AG04450 (cell line): ENCODE data around the gene IQCE. TPM values are rescaled to one million over a fixed set of nuclear protein-coding genes. Genes with fewer than 3 reads are reported as not detected.

Source experiments
- CTCF ChIA-PET: fragments of 300-600, 350-600 bp; formaldehyde crosslinking; extraction: SDS; loops from one replicate; lab custom pipeline; 2022; ENCODE audit warnings: antibody characterized with exemption, inconsistent platforms; lab: Charles Lee
- POLR2A ChIA-PET: fragments of 350-600 bp; formaldehyde crosslinking; extraction: SDS; loops from one replicate; lab custom pipeline; 2021; ENCODE audit warnings: antibody characterized with exemption, inconsistent platforms; lab: Yijun Ruan, JAX
- DNase-seq: peaks from one replicate; pipeline ENCODE4 v3.0.0-alpha.2; 2011; ENCODE audit warnings: low read depth, low spot score
- H3K27ac ChIP-seq: one replicate; pipeline ENCODE4 v1.5.1; 2012; ENCODE audit warnings: low read depth, low read length, control low read depth
- H3K27me3 ChIP-seq: one replicate; pipeline ENCODE4 v1.6.0; 2012; ENCODE audit warnings: low read length; ENCODE audit not compliant: control insufficient read depth, insufficient read depth
- H3K4me3 ChIP-seq: 2 replicates; pipeline ENCODE4 v1.5.1; 2011; ENCODE audit warnings: mild to moderate bottlenecking, low read depth, low read length, control low read depth
- H3K9me3 ChIP-seq: 2 replicates; pipeline ENCODE4 v1.5.1; 2012; ENCODE audit warnings: low read length; ENCODE audit not compliant: control insufficient read depth, insufficient read depth
- polyA plus RNA-seq: library from polyadenylated mRNA; depleted of rRNA; stranded (reverse); fragments of >200 nt; gene quantifications from 2 replicates; pipeline ENCODE4 v1.2.3, GENCODE V29; 2011
- TF ChIP-seq, protein P1 (sequence below): IDR thresholded peaks from 2 replicates; pipeline ENCODE4 v1.5.1; 2011; ENCODE audit warnings: low read depth, low read length, control low read depth, inconsistent platforms

Gene IQCE
- polyA plus RNA-seq, 1 experiment: 6.8 TPM

DNA sequence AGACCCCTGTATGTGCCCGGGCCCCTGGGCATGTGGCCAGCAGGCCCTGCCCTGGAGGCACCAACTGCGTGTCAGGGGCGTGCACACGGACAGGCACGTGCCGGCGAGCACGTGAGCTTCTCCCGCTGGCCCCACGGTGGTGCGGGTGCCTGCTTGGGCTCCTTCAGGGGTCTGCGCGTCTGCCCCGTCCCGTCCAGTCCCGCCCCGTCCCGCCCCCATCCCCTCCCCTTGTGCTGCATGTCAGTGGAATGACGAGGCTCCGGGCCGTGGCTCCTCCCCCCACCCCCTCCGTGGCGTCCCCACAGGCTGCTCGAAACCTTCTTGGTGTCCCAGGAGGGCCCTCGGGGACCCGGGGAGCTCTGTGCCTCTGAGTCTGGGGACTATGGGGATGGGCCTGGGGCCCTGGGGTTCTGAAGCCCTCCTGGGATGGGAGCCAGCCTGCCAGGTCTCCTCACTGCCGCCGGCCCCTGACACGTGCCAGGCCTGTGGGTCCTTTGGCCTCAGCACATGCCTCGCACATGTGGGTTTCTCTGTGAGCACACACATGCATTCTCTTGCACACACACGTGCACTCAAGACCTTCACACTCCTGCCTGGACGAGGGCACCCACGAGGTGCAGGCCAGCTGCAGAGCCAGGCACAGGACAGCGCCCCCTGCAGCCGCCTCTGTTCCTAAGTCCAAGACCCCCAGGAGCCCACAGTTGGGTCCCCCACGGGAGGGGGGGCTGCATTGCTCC is 101.7 kb downstream of the IQCE start:
- POLR2A ChIA-PET: interaction anchor here (1.2 kb wide), 1 partner anchor 15 kb away, joined by 3 read pairs; no protein-coding TSS in a partner anchor
- no peak for DNase-seq
- peaks cover 3% of the 10 kb centered on the region; the same call in 1 of the 2 replicates for H3K9me3 ChIP-seq
- H3K4me3 ChIP-seq: no peak overlapping the region
- no peaks in the 10 kb centered on the region for H3K27me3 ChIP-seq
- CTCF ChIA-PET: no interaction called here
- no peak overlapping the region for H3K27ac ChIP-seq
- TF ChIP-seq, protein P1, sequence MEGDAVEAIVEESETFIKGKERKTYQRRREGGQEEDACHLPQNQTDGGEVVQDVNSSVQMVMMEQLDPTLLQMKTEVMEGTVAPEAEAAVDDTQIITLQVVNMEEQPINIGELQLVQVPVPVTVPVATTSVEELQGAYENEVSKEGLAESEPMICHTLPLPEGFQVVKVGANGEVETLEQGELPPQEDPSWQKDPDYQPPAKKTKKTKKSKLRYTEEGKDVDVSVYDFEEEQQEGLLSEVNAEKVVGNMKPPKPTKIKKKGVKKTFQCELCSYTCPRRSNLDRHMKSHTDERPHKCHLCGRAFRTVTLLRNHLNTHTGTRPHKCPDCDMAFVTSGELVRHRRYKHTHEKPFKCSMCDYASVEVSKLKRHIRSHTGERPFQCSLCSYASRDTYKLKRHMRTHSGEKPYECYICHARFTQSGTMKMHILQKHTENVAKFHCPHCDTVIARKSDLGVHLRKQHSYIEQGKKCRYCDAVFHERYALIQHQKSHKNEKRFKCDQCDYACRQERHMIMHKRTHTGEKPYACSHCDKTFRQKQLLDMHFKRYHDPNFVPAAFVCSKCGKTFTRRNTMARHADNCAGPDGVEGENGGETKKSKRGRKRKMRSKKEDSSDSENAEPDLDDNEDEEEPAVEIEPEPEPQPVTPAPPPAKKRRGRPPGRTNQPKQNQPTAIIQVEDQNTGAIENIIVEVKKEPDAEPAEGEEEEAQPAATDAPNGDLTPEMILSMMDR: peak; percentile 39

DNA sequence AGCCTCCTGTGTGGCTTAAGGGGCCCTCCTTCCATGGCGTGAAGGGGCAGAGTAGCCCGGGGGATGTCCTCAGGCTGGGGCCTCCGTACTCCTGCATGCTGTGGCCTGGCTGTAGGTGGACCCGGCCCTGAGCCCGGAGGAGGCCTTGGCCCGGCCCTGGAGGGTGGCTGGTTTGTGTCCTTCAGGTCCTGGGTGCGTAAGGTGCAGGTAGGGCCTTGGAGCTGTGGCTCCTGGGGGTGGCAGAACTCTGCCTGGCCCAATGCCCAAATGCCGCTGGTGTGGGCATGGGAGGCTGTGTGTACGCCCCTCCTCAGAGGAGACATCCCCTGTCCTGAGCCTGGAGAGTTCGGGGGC is 102.3 kb downstream of the IQCE start:
- TF ChIP-seq, protein P1: no peak
- Histone ChIP-seq H3K27me3 (no peaks in the 10 kb centered on the region), H3K9me3 (peaks cover 6% of the 10 kb centered on the region; the same call in 1 of the 2 replicates), H3K27ac (no peak overlapping the region), H3K4me3 (no peak overlapping the region)
- ChIA-PET POLR2A (no interaction called here), CTCF (no interaction called here)
- no peak for DNase-seq

DNA sequence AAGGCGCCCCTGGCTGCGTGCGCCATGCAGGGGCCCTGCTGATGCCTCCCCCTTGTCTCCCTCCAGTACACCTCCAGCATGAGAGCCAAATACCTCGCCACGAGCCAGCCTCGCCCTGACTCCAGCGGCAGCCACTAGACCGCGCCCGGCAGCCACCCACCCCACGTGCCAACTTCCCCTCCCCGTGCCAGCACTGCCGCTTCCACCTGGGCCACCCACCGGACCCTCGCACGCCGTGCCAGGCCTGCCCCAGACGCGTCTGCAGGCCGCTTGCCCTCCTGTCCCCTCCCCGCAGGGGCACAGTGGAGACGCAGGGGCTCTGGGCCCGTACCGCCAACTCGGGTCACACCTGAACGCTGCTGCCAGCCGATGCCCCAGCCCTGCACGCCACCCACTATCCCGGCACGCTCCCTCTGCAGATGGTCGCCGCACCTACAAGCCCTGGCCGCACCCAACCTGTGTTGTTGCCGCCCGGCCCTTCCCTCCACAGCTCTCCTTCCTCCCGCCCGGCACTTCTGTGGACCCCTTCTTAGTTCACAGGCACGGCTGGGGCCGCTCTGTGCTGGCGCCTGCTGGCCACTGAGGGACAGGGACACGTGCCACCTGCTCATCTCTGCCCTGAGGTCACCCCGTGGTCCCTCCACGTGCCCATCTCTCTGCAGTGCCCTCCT is 103.0 kb downstream of the IQCE start:
- TF ChIP-seq, protein P1: peak; percentile 27; the same call in 1 of the 2 replicates
- CTCF ChIA-PET: no interaction called here
- H3K27me3 ChIP-seq: no peaks in the 10 kb centered on the region
- POLR2A ChIA-PET: no interaction called here
- no peak for DNase-seq
- no peak overlapping the region for H3K27ac ChIP-seq
- H3K4me3 ChIP-seq: no peak overlapping the region
- peaks cover 7% of the 10 kb centered on the region; the same call in 1 of the 2 replicates for H3K9me3 ChIP-seq

DNA sequence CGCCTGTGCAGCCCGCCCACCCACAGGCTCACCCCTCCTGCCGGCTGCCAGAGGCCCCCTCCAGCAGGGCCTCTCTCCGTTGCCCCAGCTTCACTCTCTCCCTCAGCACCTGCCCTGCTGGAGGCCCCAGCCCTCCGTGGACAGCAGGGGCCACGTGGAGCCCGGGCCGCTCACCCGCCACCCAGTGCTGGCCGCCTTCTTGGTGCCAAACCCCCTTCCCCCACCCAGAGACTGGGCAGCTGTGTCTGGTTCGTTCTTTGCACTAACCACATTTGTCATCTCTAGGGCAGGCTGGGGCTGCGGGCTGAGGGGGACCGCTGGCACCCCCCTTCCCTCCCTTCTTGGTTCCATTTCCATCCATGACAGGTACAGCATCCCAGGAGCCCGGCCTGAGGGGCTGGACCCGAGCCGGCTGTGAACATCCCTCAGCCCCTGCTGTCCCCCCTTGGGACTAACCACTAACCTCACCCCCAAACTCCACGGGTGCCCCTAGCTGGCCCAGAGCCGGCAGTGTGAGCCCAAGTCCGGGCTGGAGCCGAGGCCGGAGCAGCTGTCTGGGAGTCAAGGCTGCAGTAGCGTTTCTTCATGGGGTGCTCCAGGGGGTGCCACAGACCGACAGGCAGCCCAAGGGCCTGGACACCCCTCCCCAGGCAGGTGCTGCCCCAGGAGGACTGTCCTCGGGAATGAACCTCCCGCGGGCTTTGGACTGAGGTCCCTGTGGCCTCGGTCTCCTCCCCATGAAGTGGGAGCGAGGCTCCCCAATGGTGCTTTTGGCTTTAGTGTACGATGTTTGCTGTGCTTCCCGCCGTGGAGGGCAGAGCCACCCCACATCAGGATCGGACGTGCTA is 103.7 kb downstream of the IQCE start:
- no peak overlapping the region for H3K4me3 ChIP-seq
- ChIA-PET POLR2A (no interaction called here), CTCF (no interaction called here)
- TF ChIP-seq, protein P1: no peak
- H3K27me3 ChIP-seq: no peaks in the 10 kb centered on the region
- no peak for DNase-seq
- no peak overlapping the region for H3K27ac ChIP-seq
- peaks cover 11% of the 10 kb centered on the region for H3K9me3 ChIP-seq
